ENCODE data around the gene APOA4. TPM values are rescaled to one million over a fixed set of nuclear protein-coding genes. Genes with fewer than 3 reads are reported as not detected.

The APOA4 gene
- total and polyA plus RNA-seq, 9 of the 15 experiments (the other 6 are each of a cell fraction or from before 2014, with no cell fraction given), result 0.07 TPM; not detected in 8

- ATAC-seq, result no peak
- intact Hi-C loops (cut with micrococcal nuclease), result loop anchor here (10.0 kb wide), 1 partner anchor 99 kb away; no protein-coding TSS in a partner anchor
- Histone ChIP-seq H3K4me1 (replicated peaks in 1 of 2; ENCODE audit: control insufficient read depth in 2 of 2, insufficient read depth in 2 of 2, low read length in 2 of 2) (peaks cover 6 to 33% of the 10 kb centered on the region in 2 experiments; a peak in 3 of 5 replicates), H3K9me3 (replicated peaks; ENCODE audit: control insufficient read depth, insufficient read depth, low read depth, low read length) (no peaks in the 10 kb centered on the region), H2AFZ (ENCODE audit: low read depth, low read length) (no peak overlapping the region), H3K36me3 (ENCODE audit: control insufficient read depth, insufficient read depth, low read length) (no peaks in the 10 kb centered on the region), H3K79me2 (ENCODE audit: control insufficient read depth, insufficient read depth, low read length) (no peaks in the 10 kb centered on the region), H3K9me1 (ENCODE audit: control insufficient read depth, insufficient read depth, low read length) (no peaks in the 10 kb centered on the region), H4K20me1 (replicated peaks; ENCODE audit: control insufficient read depth, insufficient read depth, low read length) (no peaks in the 10 kb centered on the region), H3K9ac (ENCODE audit: insufficient read depth in 1 of 2, low read depth in 2 of 2, low read length in 2 of 2) (no peak overlapping the region), H3K27me3 (ENCODE audit: control insufficient read depth in 2 of 2, insufficient read depth in 2 of 2, low read length in 2 of 2) (peaks cover 0 to 7% of the 10 kb centered on the region in 2 experiments; a peak in 2 of 5 replicates), H3K27ac (ENCODE audit: extremely low read depth, low read depth, low read length) (no peak overlapping the region), H3K4me2 (ENCODE audit: insufficient read depth, low read length) (no peak overlapping the region), H3K4me3 (no peak overlapping the region)
- TF ChIP-seq FOXP1 (CRISPR knock-in tag; IDR thresholded peaks at IDR 0.05) (no peak), E2F6 (IDR thresholded peaks at IDR 0.05; ENCODE audit: borderline replicate concordance in 1 of 2, extremely low read depth in 1 of 2, insufficient read depth in 1 of 2, insufficient read length in 1 of 2, low read depth in 1 of 2, low read length in 1 of 2, poor library complexity in 1 of 2, severe bottlenecking in 1 of 2) (peak in 1 of 2 experiments; percentile 11)
- no peak for DNase-seq (ENCODE audit: extremely low read depth in 1 of 4, low spot score in 3 of 4)
- no TSS peak for BruUV-seq (replicated peaks)
- in situ Hi-C loops (cut with MboI), result no loop called here
- CTCF ChIA-PET (ENCODE audit: low intra/inter-chr PET ratio), result no interaction called here
- FAIRE-seq, result no peak
- WGBS (ENCODE audit: insufficient coverage, low coverage, missing lambda C conversion rate), result 37% methylated on average over 12 of the region's 14 CpGs
- POLR2A ChIA-PET, result interaction anchor here (0.5 kb wide), 1 partner anchor 29 kb away, joined by 3 read pairs; no protein-coding TSS in a partner anchor
Observed at GRCh38 chr11:116833816-116834534, 10.9 kb upstream of the APOA4 start.
